Neural progenitor cell (in vitro differentiated cells): Measurements from ENCODE around the gene FRMD7. TPM values are rescaled to one million over a fixed set of nuclear protein-coding genes. Genes with fewer than 3 reads are reported as not detected.

Experiments
- DNase-seq: peaks from one replicate; pipeline ENCODE4 v3.0.0-alpha.2; 2016; ENCODE audit warnings: low spot score
- H2AFZ ChIP-seq: fragments of 200-600 bp; sonication (generic); replicated peaks from 2 replicates; pipeline ENCODE4 v1.6.1; 2016; ENCODE audit warnings: antibody characterized with exemption
- H3F3A ChIP-seq: fragments of 200-600 bp; sonication (generic); 2 replicates; pipeline ENCODE4 v1.6.1; 2016; ENCODE audit warnings: antibody characterized with exemption, low read depth
- H3K27ac ChIP-seq: fragments of 200-600 bp; sonication (generic); 2 replicates; pipeline ENCODE4 v1.5.1; 2016; ENCODE audit warnings: mild to moderate bottlenecking
- H3K27me3 ChIP-seq: fragments of 200-600 bp; sonication (generic); 2 replicates; pipeline ENCODE4 v1.6.1; 2016; ENCODE audit warnings: mild to moderate bottlenecking, moderate library complexity
- H3K36me3 ChIP-seq: fragments of 200-600 bp; sonication (generic); 2 replicates; pipeline ENCODE4 v1.5.1; 2016
- H3K4me1 ChIP-seq: fragments of 200-600 bp; sonication (generic); 2 replicates; pipeline ENCODE4 v1.6.1; 2016; ENCODE audit warnings: mixed run types
- H3K4me2 ChIP-seq: fragments of 200-600 bp; sonication (generic); 2 replicates; pipeline ENCODE4 v1.6.1; 2016
- H3K4me3 ChIP-seq: fragments of 200-600 bp; sonication (generic); 2 replicates; pipeline ENCODE4 v1.5.1; 2016
- H3K79me2 ChIP-seq: fragments of 200-600 bp; sonication (generic); 2 replicates; pipeline ENCODE4 v1.6.1; 2016; ENCODE audit warnings: low read depth
- H3K9ac ChIP-seq: fragments of 200-600 bp; sonication (generic); 2 replicates; pipeline ENCODE4 v1.6.1; 2016
- H3K9me3 ChIP-seq: fragments of 200-600 bp; sonication (generic); 2 replicates; pipeline ENCODE4 v1.5.1; 2016; ENCODE audit warnings: low read depth
- H4K20me1 ChIP-seq: fragments of 200-600 bp; sonication (generic); 2 replicates; pipeline ENCODE4 v1.6.1; 2016; ENCODE audit warnings: low read depth
- H3K27ac Mint-ChIP-seq: 3 replicates; pipeline ENCODE4 v1.8.0; 2021; ENCODE audit warnings: mixed read lengths
- H3K27me3 Mint-ChIP-seq: 2 replicates; pipeline ENCODE4 v1.8.0; 2022; ENCODE audit warnings: low read depth, mild to moderate bottlenecking, inconsistent platforms, moderate library complexity, mixed read lengths; ENCODE audit not compliant: insufficient read depth
- H3K36me3 Mint-ChIP-seq: 3 replicates; pipeline ENCODE4 v1.8.0; 2021; ENCODE audit warnings: mixed read lengths
- H3K4me1 Mint-ChIP-seq: 3 replicates; pipeline ENCODE4 v1.8.0; 2021; ENCODE audit warnings: mixed read lengths
- H3K4me3 Mint-ChIP-seq: 3 replicates; pipeline ENCODE4 v1.8.0; 2021; ENCODE audit warnings: mild to moderate bottlenecking, moderate library complexity, mixed read lengths
- H3K9me3 Mint-ChIP-seq: 3 replicates; pipeline ENCODE4 v1.8.0; 2020; ENCODE audit warnings: mixed read lengths
- EZH2 ChIP-seq: fragments of 200-600 bp; sonication (generic); IDR thresholded peaks from 2 replicates; pipeline ENCODE4 v1.6.1; 2017; ENCODE audit warnings: antibody characterized with exemption, mild to moderate bottlenecking, moderate library complexity
- EZH2phosphoT487 ChIP-seq: fragments of 200-600 bp; sonication (generic); IDR thresholded peaks from 2 replicates; pipeline ENCODE4 v1.6.1; 2017; ENCODE audit warnings: antibody characterized with exemption
- total RNA-seq: library from RNA; depleted of rRNA; stranded (reverse); fragments of >200 nt; gene quantifications from 2 replicates; pipeline ENCODE4 v1.2.3, GENCODE V29; 2015; ENCODE audit warnings: low replicate concordance
- TF ChIP-seq, protein P1 (sequence below): fragments of 200-600 bp; sonication (generic); IDR thresholded peaks from 2 replicates; pipeline ENCODE4 v1.5.1; 2017; ENCODE audit warnings: antibody characterized with exemption, mild to moderate bottlenecking

FRMD7 gene
- total RNA-seq, 1 donor from 2014 or later: not detected

DNA sequence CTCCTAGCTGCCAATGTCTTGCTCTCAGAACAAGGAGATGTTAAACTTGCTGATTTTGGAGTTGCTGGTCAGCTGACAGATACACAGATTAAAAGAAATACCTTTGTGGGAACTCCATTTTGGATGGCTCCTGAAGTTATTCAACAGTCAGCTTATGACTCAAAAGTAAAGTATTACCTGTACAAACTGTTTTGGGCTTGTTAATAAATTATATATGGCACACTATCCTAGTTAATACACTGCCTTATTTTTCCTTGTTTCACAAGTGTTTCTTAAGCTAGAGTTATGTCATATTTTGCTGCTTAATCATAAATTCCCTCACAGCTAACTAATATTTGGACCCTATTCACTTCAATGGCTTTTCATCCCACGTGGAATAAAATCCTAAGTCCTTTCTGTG, 59.4 kb downstream of the FRMD7 start:
- Histone ChIP-seq H3K4me3 (no peak overlapping the region), H3K36me3 (no peaks in the 10 kb centered on the region), H3K27ac (no peak overlapping the region), H3K4me1 (no peaks in the 10 kb centered on the region), H4K20me1 (no peaks in the 10 kb centered on the region), H2AFZ (no peak overlapping the region), H3K9me3 (no peaks in the 10 kb centered on the region), H3F3A (no peaks in the 10 kb centered on the region), H3K9ac (no peak overlapping the region), H3K79me2 (no peaks in the 10 kb centered on the region), H3K4me2 (no peak overlapping the region), H3K27me3 (no peaks in the 10 kb centered on the region)
- Mint-ChIP-seq H3K27ac (no peak overlapping the region), H3K9me3 (no peaks in the 10 kb centered on the region), H3K4me1 (no peaks in the 10 kb centered on the region), H3K27me3 (no peaks in the 10 kb centered on the region), H3K36me3 (peaks cover 12% of the 10 kb centered on the region), H3K4me3 (no peak overlapping the region)
- DNase-seq: no peak
- TF ChIP-seq EZH2phosphoT487 (no peak), EZH2 (no peak)
- TF ChIP-seq, protein P1, sequence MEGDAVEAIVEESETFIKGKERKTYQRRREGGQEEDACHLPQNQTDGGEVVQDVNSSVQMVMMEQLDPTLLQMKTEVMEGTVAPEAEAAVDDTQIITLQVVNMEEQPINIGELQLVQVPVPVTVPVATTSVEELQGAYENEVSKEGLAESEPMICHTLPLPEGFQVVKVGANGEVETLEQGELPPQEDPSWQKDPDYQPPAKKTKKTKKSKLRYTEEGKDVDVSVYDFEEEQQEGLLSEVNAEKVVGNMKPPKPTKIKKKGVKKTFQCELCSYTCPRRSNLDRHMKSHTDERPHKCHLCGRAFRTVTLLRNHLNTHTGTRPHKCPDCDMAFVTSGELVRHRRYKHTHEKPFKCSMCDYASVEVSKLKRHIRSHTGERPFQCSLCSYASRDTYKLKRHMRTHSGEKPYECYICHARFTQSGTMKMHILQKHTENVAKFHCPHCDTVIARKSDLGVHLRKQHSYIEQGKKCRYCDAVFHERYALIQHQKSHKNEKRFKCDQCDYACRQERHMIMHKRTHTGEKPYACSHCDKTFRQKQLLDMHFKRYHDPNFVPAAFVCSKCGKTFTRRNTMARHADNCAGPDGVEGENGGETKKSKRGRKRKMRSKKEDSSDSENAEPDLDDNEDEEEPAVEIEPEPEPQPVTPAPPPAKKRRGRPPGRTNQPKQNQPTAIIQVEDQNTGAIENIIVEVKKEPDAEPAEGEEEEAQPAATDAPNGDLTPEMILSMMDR: no peak

DNA sequence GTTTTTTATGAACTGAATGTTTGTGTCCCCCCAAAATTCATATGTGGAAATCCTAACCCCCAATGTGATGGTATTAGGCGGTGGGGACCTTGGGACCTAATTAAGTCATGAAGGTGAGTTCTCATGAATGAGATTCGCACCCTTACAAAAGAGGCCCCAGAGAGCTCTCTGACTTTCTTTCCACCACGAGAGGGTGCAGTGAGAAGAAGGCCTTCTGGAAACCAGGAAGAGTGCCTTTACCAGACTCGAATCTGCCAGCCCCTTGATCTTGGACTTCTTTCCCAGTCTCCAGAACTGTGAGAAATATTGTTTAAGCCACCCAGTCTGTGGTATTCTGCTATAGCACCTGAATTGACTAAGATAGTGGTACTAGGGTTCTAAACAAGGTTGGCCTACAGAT, 64.0 kb downstream of the FRMD7 start:
- H3K9me3 ChIP-seq: no peaks in the 10 kb centered on the region
- H2AFZ ChIP-seq: no peak overlapping the region
- H3K9me3 Mint-ChIP-seq: no peaks in the 10 kb centered on the region
- no peak overlapping the region for H3K4me3 ChIP-seq
- H3K4me3 Mint-ChIP-seq: no peak overlapping the region
- peaks cover 11% of the 10 kb centered on the region for H3K36me3 Mint-ChIP-seq
- H3K27me3 ChIP-seq: no peaks in the 10 kb centered on the region
- H3K27ac Mint-ChIP-seq: no peak overlapping the region
- no peak for DNase-seq
- H3K4me2 ChIP-seq: no peak overlapping the region
- no peaks in the 10 kb centered on the region for H3K79me2 ChIP-seq
- H3F3A ChIP-seq: no peaks in the 10 kb centered on the region
- no peaks in the 10 kb centered on the region for H4K20me1 ChIP-seq
- no peaks in the 10 kb centered on the region for H3K27me3 Mint-ChIP-seq
- no peaks in the 10 kb centered on the region for H3K4me1 ChIP-seq
- TF ChIP-seq EZH2phosphoT487: no peak
- TF ChIP-seq, protein P1: no peak
- no peak for TF ChIP-seq EZH2
- H3K36me3 ChIP-seq: no peaks in the 10 kb centered on the region
- H3K4me1 Mint-ChIP-seq: no peaks in the 10 kb centered on the region
- no peak overlapping the region for H3K27ac ChIP-seq
- no peak overlapping the region for H3K9ac ChIP-seq

DNA sequence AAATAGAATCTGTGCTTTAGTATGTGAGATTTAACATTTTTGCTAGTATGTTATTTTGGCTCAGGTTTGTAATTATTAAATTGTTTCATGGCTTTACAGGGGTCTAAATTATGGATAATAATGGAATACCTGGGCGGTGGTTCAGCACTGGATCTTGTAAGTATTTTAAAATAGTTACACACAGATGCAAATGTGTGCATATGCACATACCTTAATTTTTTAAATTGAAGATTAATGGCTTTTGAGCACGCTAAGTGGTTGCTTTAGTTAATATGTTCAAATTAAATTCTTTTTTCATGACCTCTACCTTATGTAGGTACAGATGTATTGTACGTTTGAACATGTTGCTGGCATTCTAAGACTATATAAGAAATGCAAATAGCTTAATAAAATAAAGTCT, 64.5 kb downstream of the FRMD7 start:
- no peak for DNase-seq
- Histone ChIP-seq H3F3A (no peaks in the 10 kb centered on the region), H3K4me2 (no peak overlapping the region), H3K4me3 (no peak overlapping the region), H2AFZ (no peak overlapping the region), H3K9ac (no peak overlapping the region), H3K27me3 (no peaks in the 10 kb centered on the region), H3K4me1 (no peaks in the 10 kb centered on the region), H3K27ac (no peak overlapping the region), H3K9me3 (peaks cover 5% of the 10 kb centered on the region), H3K36me3 (no peaks in the 10 kb centered on the region), H4K20me1 (no peaks in the 10 kb centered on the region), H3K79me2 (no peaks in the 10 kb centered on the region)
- Mint-ChIP-seq H3K9me3 (no peaks in the 10 kb centered on the region), H3K27ac (no peak overlapping the region), H3K4me3 (no peak overlapping the region), H3K4me1 (no peaks in the 10 kb centered on the region), H3K36me3 (peaks cover 9% of the 10 kb centered on the region), H3K27me3 (no peaks in the 10 kb centered on the region)
- TF ChIP-seq EZH2 (no peak), EZH2phosphoT487 (no peak)
- TF ChIP-seq, protein P1: no peak
